ENCODE results near the gene CYFIP1.

- TF ChIP-seq CTCF (IDR thresholded peaks at IDR 0.05 in 8 of 11, conservative IDR thresholded peaks at IDR 0.05 in 3 of 11) (no peak), POLR2AphosphoS5 (IDR thresholded peaks at IDR 0.05) (no peak), POLR2A (IDR thresholded peaks at IDR 0.05) (no peak)
These were observed 25.8 kb downstream of the CYFIP1 start for GRCh38 chr15:22954326-22954725.

Measured in spleen (tissue), 7 donors.